Stimulated activated memory B cell treated with anti-CD40 and anti-IgM and Interleukin-4, amounts not matched to agents 10 μg/mL and 1 μg/mL and 100 μg/mL, for 72 hours (primary cell): ENCODE data around the gene ARHGAP10.
"Not testable (repeated sequence)": the region's sequence is repeated elsewhere in the genome, so short reads cannot be mapped to it uniquely, and the experiment has no call there.

Source experiments
- ATAC-seq: fragments of 150-1000 bp; cut with Tn5 transposase; 2 replicates; pipeline ENCODE4 v1.10.0; 2021
- H3K27ac Mint-ChIP-seq: one replicate; pipeline ENCODE4 v1.8.0; 2022; ENCODE audit warnings: mild to moderate bottlenecking, mixed read lengths
- H3K27me3 Mint-ChIP-seq: one replicate; pipeline ENCODE4 v1.8.0; 2022; ENCODE audit warnings: mixed read lengths
- H3K36me3 Mint-ChIP-seq: one replicate; pipeline ENCODE4 v1.8.0; 2022; ENCODE audit warnings: mixed read lengths
- H3K4me1 Mint-ChIP-seq: one replicate; pipeline ENCODE4 v1.8.0; 2022; ENCODE audit warnings: mixed read lengths
- H3K4me3 Mint-ChIP-seq: one replicate; pipeline ENCODE4 v1.8.0; 2022; ENCODE audit warnings: mild to moderate bottlenecking, moderate library complexity, mixed read lengths
- H3K9me3 Mint-ChIP-seq: one replicate; pipeline ENCODE4 v1.8.0; 2022; ENCODE audit warnings: mixed read lengths

Gene ARHGAP10

GRCh38 chr4:147885216-147885615 lies 153.3 kb downstream of the ARHGAP10 start:
- not testable (repeated sequence) for H3K4me3 Mint-ChIP-seq, ATAC-seq, H3K36me3 Mint-ChIP-seq, H3K27ac Mint-ChIP-seq, H3K4me1 Mint-ChIP-seq
- Mint-ChIP-seq H3K9me3 (peaks cover 19% of the 10 kb centered on the region), H3K27me3 (peaks cover 14% of the 10 kb centered on the region)

DNA sequence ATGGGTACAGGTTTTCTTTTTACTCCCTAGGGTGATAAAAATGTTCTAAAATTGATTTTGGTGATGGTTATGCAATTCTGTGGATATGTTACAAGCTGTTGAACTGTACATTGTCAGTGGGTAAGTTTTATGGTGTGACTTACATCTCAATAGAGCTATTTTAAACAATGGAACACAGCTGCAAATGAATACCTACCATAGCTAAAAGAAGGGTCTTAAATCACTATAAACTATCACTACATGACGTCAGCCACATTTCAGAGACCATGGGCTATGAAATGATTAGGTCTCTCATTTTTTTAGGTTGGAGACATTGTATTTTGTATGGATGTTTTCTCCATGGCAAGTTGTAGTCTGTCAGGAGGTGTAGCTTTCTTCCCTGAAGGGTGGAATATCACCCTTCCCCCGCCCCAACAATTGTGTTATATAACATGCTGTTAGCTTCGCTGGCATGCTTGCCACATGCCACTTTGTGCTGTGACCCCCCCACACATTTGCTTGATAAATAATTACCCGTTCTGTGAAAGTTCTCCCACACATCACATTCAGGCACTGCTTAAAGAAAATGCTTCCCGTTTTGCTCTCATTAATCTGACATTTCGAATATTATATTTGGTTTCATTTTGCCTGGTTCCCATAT lies 159.7 kb downstream of the ARHGAP10 start:
- no peak overlapping the region for H3K27ac Mint-ChIP-seq
- no peak for ATAC-seq
- H3K9me3 Mint-ChIP-seq, result peaks cover 10% of the 10 kb centered on the region
- peaks cover 14% of the 10 kb centered on the region for H3K27me3 Mint-ChIP-seq
- no peaks in the 10 kb centered on the region for H3K4me1 Mint-ChIP-seq
- no peak overlapping the region for H3K4me3 Mint-ChIP-seq
- no peaks in the 10 kb centered on the region for H3K36me3 Mint-ChIP-seq

DNA sequence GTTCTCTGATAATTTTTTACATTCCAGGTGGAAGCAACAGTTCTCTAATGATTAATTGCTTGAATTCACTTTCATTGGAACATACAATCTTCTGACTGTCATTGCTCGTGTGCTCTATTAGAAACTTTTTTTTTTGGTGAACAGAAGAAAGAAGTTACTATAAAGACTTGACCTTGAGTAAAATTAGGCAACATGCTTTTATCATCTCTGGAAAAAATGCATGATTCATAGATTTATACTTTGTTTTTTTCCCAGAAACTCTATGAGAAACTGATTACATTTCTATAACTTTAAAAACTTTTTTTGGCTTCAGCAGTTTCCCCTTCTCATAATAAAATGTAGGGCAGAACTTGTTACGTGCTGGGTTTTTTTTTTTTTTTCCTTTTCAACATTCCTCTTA lies 167.6 kb downstream of the ARHGAP10 start:
- no peak for ATAC-seq
- no peaks in the 10 kb centered on the region for H3K36me3 Mint-ChIP-seq
- no peaks in the 10 kb centered on the region for H3K27me3 Mint-ChIP-seq
- no peaks in the 10 kb centered on the region for H3K9me3 Mint-ChIP-seq
- no peaks in the 10 kb centered on the region for H3K4me1 Mint-ChIP-seq
- H3K27ac Mint-ChIP-seq, result no peak overlapping the region
- no peak overlapping the region for H3K4me3 Mint-ChIP-seq

- Mint-ChIP-seq H3K4me3 (no peak overlapping the region), H3K27me3 (no peaks in the 10 kb centered on the region), H3K9me3 (no peaks in the 10 kb centered on the region), H3K27ac (no peak overlapping the region), H3K4me1 (no peaks in the 10 kb centered on the region), H3K36me3 (no peaks in the 10 kb centered on the region)
- no peak for ATAC-seq
Observed at GRCh38 chr4:147901388-147901787, 169.5 kb downstream of the ARHGAP10 start.

DNA sequence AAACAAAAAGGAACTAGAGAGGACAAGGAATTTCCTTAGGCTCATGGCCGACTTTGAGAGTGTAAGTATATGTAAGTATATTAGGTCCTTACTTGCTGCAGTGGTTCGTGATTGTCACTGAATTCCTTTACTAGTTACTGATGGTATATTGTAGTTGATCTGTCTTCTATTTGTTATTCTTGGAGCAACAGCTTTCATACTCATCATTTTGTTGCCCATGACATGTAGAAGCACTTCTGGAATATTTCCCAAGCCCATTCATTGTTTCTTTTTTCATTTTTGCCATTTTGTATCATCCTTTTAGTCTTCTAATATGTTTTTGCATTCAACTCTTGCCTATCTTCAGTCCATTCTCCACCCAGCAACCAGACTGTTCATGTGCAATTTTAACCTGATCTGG lies 170.0 kb downstream of the ARHGAP10 start:
- no peak overlapping the region for H3K4me3 Mint-ChIP-seq
- no peaks in the 10 kb centered on the region for H3K9me3 Mint-ChIP-seq
- no peak overlapping the region for H3K27ac Mint-ChIP-seq
- no peaks in the 10 kb centered on the region for H3K4me1 Mint-ChIP-seq
- ATAC-seq, result no peak
- no peaks in the 10 kb centered on the region for H3K27me3 Mint-ChIP-seq
- H3K36me3 Mint-ChIP-seq, result no peaks in the 10 kb centered on the region

DNA sequence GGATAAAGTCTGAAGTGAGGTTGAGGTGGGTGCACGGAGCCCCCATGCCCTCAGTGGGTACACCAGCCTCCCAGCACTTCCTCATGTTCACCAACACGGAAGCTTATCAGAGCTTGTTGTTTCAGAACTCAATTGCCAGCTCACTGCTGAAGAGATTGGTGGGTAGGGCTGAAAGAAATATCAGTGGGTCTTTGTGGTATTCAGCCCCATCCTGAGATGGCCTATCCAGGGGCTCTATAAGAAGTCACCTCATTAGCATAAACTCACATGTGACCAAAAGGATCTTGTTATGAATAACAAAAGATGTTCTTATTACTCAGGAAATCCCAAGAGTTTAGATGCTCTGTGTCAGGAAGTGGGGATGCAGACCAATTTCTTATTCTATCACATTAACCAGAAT lies 177.3 kb downstream of the ARHGAP10 start:
- Mint-ChIP-seq H3K27ac (no peak overlapping the region), H3K4me1 (no peaks in the 10 kb centered on the region), H3K4me3 (no peak overlapping the region), H3K36me3 (no peaks in the 10 kb centered on the region), H3K27me3 (no peaks in the 10 kb centered on the region), H3K9me3 (no peaks in the 10 kb centered on the region)
- no peak for ATAC-seq

DNA sequence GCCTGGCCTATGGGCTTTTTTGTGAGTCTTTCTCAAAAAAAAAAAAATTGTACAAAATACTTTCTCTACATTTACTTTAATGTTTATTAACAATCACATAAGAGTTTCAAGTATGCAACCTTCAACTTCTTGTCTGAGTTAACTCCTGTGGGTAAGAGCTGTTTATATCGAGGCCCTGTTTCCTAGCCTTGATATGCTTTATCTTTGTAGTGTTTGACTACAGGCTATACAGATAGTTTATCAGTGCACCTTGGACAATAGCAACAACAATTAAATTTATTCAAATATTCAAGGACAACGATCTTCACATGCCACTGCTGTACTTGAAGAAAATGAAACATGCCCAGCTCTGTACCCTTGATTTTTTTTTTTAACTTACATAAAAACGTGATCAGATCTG lies 178.4 kb downstream of the ARHGAP10 start:
- no peaks in the 10 kb centered on the region for H3K27me3 Mint-ChIP-seq
- H3K36me3 Mint-ChIP-seq, result no peaks in the 10 kb centered on the region
- no peak overlapping the region for H3K27ac Mint-ChIP-seq
- ATAC-seq, result no peak
- H3K4me3 Mint-ChIP-seq, result no peak overlapping the region
- H3K4me1 Mint-ChIP-seq, result no peaks in the 10 kb centered on the region
- H3K9me3 Mint-ChIP-seq, result no peaks in the 10 kb centered on the region

DNA sequence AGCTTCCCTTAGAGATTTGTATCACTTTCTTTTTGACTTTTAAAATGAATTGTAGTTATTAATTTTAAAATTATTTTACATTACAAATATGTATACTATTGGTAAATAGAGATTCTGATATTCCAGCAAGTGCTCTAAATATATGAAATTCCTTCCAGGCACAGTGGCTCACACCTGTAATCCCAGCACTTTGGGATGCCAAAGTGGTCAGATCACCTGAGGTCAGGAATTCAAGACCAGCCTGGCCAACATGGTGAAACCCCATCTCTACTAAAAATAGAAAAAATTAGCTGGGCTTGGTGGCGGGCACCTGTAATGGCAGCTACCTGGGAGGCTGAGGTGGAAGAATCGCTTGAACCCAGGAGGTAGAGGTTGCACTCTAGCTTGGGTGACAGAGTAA lies 180.2 kb downstream of the ARHGAP10 start:
- H3K4me1 Mint-ChIP-seq, H3K27me3 Mint-ChIP-seq, H3K27ac Mint-ChIP-seq, ATAC-seq, H3K36me3 Mint-ChIP-seq, H3K4me3 Mint-ChIP-seq, H3K9me3 Mint-ChIP-seq: not testable (repeated sequence)

GRCh38 chr4:147913137-147913536 lies 181.2 kb downstream of the ARHGAP10 start:
- no peaks in the 10 kb centered on the region for H3K9me3 Mint-ChIP-seq
- H3K27ac Mint-ChIP-seq, result no peak overlapping the region
- ATAC-seq, result no peak
- H3K4me1 Mint-ChIP-seq, result no peaks in the 10 kb centered on the region
- no peaks in the 10 kb centered on the region for H3K27me3 Mint-ChIP-seq
- no peak overlapping the region for H3K4me3 Mint-ChIP-seq
- H3K36me3 Mint-ChIP-seq, result no peaks in the 10 kb centered on the region

GRCh38 chr4:147916351-147916750 lies 184.5 kb downstream of the ARHGAP10 start:
- Mint-ChIP-seq H3K4me3 (no peak overlapping the region), H3K27ac (no peak overlapping the region), H3K36me3 (no peaks in the 10 kb centered on the region), H3K9me3 (no peaks in the 10 kb centered on the region), H3K4me1 (no peaks in the 10 kb centered on the region), H3K27me3 (no peaks in the 10 kb centered on the region)
- no peak for ATAC-seq

DNA sequence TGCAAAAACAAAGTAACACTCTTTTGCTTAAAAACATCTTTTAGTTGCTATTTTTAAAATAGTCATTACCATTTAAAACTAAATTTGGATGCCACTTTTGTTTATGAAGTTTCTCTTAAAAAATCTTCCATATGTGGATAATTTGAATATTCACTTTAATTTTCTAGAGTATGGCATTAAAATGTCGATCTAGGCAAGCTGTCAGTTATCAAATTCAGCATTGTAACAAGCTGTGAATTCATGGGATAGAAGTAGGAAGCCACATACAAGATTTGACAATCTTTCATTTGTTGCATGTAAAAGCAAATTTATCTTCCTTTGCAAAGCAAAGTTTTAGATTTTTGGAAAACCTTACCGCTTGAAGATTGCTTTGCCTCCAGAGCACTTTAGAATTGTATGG lies 191.5 kb downstream of the ARHGAP10 start:
- H3K27me3 Mint-ChIP-seq, result no peaks in the 10 kb centered on the region
- H3K27ac Mint-ChIP-seq, result no peak overlapping the region
- no peaks in the 10 kb centered on the region for H3K4me1 Mint-ChIP-seq
- H3K9me3 Mint-ChIP-seq, result no peaks in the 10 kb centered on the region
- no peak overlapping the region for H3K4me3 Mint-ChIP-seq
- ATAC-seq, result no peak
- no peaks in the 10 kb centered on the region for H3K36me3 Mint-ChIP-seq

DNA sequence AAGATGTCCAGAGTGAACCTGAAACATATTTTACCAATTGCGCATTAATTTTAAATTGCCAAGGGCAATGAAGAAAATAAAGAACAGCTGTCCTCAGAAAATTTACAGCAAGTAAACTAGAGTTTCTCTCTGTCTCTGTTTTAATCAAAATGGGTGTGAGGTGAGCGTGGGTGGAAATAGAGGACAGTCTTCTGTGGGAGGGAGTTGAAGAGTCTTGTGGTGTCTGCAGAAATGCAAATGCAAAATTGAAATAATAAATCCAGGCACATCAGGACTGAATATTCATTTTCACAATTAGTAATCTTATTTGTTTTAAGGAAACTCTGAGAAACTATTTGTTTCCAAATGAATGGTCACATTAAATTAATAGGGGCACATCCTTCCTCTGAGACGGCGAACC lies 192.0 kb downstream of the ARHGAP10 start:
- H3K27ac Mint-ChIP-seq, result no peak overlapping the region
- no peak for ATAC-seq

DNA sequence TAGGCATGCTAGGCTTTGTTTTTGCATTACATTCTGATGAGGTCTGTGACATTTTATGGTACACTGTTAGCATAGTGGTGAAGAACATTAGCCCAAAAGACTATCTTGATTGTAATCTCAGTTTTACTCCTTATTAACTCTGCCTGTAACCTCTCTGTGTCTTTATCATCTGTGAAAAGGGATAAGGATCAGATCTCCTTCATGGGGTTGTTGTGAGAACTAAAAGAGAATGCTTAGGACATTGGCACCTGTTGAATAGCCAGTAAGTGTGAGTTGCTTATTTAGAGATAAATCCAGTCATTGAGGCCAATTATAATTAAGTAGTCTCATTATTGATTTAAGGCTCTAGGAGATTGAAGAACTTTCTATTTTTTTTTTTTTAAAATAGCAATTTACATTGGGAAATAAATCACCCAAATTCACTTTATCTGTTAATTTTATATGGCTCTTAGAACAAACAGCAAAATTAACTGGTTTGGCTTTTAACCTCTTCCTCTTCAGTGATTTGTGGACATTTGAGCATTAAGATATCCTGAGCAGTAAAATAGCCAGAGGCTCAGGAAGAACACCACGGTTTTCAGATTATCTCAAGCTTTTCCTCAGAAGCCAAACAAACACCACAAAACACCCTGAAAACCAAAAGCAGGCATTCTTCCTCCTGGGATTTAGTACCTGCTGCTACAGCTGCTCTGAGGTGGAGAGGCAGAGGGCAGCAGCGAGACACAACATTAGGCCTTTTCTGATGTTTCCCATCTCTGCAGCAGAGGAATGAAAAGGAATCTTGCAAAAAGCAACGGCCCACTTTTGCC lies 192.9 kb downstream of the ARHGAP10 start:
- Mint-ChIP-seq H3K27ac (no peak overlapping the region), H3K9me3 (no peaks in the 10 kb centered on the region), H3K4me1 (no peaks in the 10 kb centered on the region), H3K4me3 (no peak overlapping the region), H3K36me3 (no peaks in the 10 kb centered on the region), H3K27me3 (no peaks in the 10 kb centered on the region)
- ATAC-seq, result no peak

More for the DNA sequence above, 192.0 kb downstream of the ARHGAP10 start:
- Mint-ChIP-seq H3K4me3 (no peak overlapping the region), H3K4me1 (no peaks in the 10 kb centered on the region), H3K36me3 (no peaks in the 10 kb centered on the region), H3K9me3 (no peaks in the 10 kb centered on the region), H3K27me3 (no peaks in the 10 kb centered on the region)

- Mint-ChIP-seq H3K4me1 (no peaks in the 10 kb centered on the region), H3K9me3 (no peaks in the 10 kb centered on the region), H3K4me3 (no peak overlapping the region), H3K27me3 (peaks cover 8% of the 10 kb centered on the region), H3K36me3 (no peaks in the 10 kb centered on the region), H3K27ac (no peak overlapping the region)
- no peak for ATAC-seq
Observed at GRCh38 chr4:147927377-147928137, 195.7 kb downstream of the ARHGAP10 start.

DNA sequence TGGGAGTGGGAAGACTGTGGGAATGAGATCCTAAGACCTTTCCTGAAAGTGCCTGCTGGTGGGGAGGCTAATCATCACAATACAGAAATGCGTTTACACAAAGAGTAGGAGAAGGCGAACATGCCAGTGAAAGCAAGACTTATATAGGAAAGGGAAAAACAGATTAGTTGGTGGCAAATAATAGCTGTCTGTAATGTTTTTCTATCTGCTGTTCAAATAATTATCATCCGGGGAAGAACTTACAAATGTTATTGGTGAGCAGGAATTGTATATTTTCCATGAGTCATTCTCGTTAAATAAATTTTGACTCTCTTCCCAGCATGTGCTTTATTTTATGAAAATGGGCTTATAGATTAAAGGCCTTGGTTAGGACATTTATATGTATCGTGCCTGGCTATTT lies 196.5 kb downstream of the ARHGAP10 start:
- Mint-ChIP-seq H3K4me3 (no peak overlapping the region), H3K27me3 (peaks cover 8% of the 10 kb centered on the region), H3K36me3 (no peaks in the 10 kb centered on the region), H3K4me1 (no peaks in the 10 kb centered on the region), H3K27ac (no peak overlapping the region), H3K9me3 (no peaks in the 10 kb centered on the region)
- no peak for ATAC-seq

- no peaks in the 10 kb centered on the region for H3K9me3 Mint-ChIP-seq
- H3K27ac Mint-ChIP-seq, result no peak overlapping the region
- H3K4me3 Mint-ChIP-seq, result no peak overlapping the region
- no peaks in the 10 kb centered on the region for H3K4me1 Mint-ChIP-seq
- no peaks in the 10 kb centered on the region for H3K36me3 Mint-ChIP-seq
- ATAC-seq, result no peak
- H3K27me3 Mint-ChIP-seq, result peaks cover 8% of the 10 kb centered on the region
Observed at GRCh38 chr4:147929746-147930145, 197.9 kb downstream of the ARHGAP10 start.
